ENCODE results near the gene EPHA3.

Gene EPHA3

DNA sequence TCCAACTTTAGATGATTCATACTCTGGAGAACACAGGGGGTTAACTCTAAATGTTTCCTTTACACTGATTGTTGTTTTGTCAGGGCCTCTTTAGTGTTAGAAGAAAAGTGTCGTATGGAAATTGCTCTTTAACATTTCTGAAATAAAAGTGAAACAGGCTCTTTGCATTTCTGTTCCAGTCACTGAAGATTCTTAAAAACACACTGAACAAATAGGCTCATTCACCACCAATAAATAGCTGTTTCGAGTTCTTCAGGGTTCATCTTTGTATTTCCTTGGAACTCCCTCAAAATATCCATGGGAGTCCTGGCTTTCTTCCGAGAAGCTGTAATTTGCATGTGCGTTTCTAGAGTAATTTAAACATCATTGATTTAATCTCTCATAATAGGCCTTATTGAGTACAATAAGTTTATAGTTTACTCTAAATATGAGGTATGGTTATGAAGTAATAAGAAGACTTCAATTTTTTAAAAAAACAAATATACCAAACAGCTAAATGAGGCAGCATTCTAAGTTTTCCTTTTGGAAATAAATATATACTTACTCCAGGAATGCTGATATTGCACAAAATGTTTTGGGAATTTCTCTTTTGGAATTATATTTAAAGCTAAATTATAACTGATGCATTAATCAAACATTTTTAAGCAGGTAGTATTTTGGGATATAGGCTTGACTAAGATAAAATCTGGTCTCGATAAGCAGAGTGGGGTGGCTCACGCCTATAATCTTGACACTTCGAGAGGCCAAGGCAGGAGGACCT lies 327.4 kb downstream of the EPHA3 start:
- DNase-seq (ENCODE audit: low read depth in 1 of 2, low spot score in 1 of 2), result no peak

DNA sequence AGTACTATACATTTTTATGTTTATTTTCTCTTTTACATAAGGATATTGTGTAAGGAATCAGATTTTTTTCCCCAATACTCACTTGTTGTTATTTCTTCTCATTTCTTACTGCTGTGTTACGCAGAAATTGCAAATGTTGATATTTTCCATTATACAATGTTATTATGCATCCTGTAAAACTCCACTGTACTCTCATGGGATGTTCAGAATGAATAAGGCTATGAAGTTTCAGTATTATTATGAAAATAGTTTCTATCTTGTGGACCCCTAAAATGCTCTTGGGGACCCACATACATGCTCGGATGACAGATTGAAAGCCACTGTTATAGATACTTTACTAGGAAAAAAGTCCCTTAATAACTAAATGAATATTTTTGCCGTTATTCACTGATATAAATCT lies 329.4 kb downstream of the EPHA3 start:
- no peak for DNase-seq (ENCODE audit: low read depth in 1 of 2, low spot score in 1 of 2)

DNA sequence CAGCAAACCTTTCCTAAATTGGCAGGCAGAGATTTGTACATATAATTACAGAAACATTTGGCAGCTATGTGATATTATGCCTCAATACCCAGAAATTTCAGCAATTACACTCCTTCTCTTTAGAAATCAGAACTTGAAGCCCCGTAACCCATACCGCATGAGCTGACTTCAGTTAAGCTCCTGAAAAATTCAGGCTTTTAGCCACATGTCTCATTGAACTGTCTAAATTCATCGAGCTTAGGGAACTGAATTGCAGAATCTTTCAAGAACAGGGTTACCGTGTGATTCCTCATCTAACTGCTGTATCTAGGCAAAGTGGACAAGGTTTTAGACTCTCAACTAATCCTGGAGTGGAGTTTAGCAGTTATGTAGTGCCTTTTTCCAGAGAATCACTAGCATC lies 333.0 kb downstream of the EPHA3 start:
- DNase-seq (ENCODE audit: low read depth in 1 of 2, low spot score in 1 of 2), result no peak

DNA sequence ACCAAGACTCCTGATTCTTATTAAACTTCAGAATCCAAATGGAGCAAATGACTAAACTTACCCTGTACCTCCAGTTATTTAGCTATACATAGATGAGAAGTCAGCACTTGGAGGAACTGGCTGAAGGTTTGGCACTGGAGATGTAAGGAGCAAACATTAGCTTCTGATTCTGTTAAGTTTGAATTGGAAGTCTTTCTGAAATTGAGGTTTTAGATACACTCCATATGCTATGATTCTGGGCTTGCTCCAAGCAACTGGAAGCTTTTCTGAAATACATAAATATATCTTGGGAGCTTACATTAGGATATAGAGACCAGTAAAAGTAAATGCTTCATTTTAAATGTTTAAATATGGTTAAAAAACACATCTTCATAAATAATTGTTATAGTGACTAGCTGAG lies 333.7 kb downstream of the EPHA3 start:
- no peak for DNase-seq (ENCODE audit: low read depth in 1 of 2, low spot score in 1 of 2)

DNA sequence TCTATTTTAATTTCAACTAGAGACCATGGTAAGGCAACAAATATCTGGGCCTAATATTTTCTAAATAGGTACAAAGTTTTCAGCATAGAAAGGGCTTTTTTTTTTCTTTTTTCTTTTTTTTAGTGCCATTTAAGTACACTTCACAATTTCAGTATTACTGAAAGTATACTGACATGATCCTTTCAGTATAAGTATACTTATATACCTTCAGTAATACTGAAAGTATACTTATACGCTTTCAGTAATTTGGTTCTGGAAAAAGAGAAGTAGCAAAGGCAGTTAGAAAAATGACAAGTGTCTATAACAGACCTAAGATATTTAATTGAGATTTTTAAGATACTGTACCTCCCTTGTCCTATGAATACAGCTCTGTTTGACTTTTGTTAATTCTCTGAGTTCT lies 339.2 kb downstream of the EPHA3 start:
- no peak for DNase-seq (ENCODE audit: low read depth in 1 of 2, low spot score in 1 of 2)

DNA sequence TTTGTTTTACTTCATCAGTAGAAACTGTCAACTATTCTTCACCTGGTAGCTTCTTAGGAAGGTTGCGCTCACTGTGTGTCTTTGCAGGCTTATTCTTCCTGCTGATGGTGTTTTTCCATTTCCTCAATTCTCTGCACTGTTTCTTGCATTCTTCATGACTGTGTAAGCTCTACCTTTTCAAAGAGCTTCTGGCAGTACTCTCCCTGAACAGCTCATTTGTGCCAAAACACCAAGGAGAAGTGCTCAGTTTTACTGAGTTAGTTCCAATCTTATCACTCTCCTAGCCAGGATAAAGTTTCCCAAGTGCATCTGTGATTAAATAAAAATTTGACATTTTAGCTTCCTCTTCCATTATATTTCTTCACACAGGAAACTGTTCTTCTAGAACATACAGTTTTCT lies 339.8 kb downstream of the EPHA3 start:
- DNase-seq (ENCODE audit: low read depth in 1 of 2, low spot score in 1 of 2), result no peak

DNA sequence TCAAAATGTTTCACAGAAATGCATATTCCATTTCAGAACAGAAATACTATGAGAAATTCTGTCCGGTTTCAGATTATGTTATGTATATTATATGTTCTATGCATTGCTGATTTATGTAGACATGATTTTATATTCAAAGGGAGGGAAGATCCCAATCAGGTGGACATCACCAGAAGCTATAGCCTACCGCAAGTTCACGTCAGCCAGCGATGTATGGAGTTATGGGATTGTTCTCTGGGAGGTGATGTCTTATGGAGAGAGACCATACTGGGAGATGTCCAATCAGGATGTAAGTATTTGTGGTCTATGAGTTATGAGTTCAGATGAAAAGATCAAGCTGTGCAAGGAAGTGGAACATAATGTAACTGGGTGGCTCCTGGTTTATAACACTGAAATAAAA lies 341.7 kb downstream of the EPHA3 start:
- DNase-seq (ENCODE audit: low read depth in 1 of 2, low spot score in 1 of 2), result no peak

DNA sequence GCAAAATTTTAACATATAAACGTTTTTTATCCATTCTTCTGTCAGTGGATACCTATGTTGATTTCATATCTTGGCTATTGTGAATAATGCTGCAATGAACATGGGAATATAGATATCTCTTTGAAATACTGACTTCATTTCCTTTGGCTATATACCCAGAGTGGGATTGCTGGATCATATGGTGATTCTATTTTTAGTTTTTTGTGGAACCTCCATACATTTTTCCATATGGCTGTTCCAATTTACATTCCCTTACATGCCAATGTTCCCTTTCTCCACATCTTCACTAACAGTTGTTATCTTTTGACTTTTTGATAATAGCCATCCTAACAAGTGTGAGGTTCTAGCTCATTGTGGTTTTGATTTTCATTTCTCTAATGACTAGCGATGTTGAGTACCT lies 344.6 kb downstream of the EPHA3 start:
- no peak for DNase-seq (ENCODE audit: low read depth in 1 of 2, low spot score in 1 of 2)

DNA sequence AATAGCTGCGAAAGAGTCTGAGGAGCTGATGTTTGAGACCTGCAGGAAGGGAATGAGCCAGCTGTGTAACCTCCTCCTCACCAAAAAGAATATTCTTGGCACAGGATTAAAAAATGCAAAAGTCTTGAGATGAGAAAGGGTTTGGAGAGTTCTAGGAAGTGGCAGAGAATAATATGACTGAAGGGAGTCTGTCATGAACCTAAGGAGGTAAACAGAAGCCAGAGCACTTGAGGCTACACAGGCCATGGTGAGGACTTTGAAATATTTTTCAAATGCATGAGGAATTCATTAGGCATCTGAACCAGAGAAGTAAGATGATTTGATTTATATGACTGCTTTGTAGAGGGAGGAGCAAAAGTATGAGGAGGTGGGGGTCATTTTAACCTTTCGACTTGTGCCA lies 347.8 kb downstream of the EPHA3 start:
- DNase-seq (ENCODE audit: low read depth in 1 of 2, low spot score in 1 of 2), result no peak

DNA sequence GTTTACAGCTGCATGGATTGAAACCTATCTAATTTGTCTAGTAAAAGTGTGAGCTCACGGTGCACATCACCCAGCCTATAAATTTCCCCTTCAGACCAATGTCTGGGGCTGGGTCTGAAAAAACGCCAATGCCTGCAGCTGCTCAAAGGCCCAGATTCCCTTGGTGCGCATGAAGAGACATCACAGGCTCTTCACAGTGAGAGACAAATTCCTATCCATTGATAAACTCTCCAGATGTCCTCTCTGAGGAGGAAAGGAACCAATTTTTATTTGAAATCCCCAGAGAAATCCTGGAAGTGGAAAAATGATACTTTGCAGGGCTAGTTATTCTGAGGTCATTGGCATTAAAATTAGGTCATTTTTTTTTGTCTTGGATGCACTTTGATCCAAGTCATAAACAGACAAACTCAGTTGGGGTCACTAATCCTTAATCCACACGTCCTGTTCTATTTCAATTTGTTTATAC lies 360.5 kb downstream of the EPHA3 start:
- no peak for DNase-seq (ENCODE audit: low read depth in 1 of 2, low spot score in 1 of 2)

DNA sequence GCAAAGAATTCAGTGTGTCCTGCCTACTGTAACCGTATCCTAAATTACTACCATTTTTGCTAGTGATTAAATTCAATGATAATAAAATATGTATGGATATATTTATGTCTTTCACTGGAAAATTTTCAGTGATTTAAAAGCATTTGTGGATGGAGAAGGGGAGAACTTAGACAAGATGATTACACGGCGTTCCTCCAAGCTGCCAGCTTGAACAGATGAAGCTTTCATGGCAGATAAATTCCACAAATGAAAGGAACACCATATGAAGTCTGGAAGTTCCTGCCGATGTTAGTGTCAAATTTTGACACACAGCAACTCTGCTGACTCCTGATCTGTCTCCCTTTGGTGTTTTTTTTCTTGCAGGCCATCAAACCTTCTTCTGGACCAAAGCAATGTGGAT lies 364.7 kb downstream of the EPHA3 start:
- DNase-seq (ENCODE audit: low read depth in 1 of 2, low spot score in 1 of 2), result no peak

DNA sequence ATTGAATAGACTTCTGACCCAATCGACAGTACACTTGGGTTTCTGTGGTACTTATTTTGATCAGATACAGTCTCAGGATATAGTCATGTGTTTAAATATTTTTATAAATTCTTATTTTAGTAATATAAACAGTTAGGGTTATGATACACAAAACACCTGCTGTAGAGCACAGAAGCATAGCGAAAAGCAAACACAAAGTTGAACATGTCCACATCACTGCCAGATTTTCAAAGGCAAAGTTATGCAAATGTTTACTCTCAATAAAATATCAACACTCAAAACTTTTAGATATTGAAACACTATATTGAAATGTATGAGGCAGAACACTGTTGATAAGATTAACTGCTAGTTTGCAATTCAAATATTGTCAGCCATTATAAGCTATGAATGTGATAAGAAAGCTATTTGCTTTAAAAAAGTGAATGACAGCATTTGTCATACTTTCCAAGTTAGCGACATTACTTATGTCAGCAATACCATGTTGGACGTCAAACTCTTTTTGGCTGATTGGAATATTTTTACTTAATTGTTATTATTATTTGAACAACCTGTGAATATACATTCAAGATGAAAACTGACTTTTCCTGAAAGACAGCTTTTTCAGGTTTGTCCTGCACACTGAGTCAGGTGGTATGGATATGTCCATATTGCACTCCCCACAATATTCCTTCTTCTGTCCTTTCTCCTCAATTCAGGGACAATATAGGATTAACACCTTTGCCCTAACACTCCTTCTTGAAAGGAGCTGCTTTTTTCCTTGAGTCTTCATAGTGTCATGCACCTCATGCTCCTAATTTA lies 367.1 kb downstream of the EPHA3 start:
- DNase-seq (ENCODE audit: low read depth in 1 of 2, low spot score in 1 of 2), result no peak

DNA sequence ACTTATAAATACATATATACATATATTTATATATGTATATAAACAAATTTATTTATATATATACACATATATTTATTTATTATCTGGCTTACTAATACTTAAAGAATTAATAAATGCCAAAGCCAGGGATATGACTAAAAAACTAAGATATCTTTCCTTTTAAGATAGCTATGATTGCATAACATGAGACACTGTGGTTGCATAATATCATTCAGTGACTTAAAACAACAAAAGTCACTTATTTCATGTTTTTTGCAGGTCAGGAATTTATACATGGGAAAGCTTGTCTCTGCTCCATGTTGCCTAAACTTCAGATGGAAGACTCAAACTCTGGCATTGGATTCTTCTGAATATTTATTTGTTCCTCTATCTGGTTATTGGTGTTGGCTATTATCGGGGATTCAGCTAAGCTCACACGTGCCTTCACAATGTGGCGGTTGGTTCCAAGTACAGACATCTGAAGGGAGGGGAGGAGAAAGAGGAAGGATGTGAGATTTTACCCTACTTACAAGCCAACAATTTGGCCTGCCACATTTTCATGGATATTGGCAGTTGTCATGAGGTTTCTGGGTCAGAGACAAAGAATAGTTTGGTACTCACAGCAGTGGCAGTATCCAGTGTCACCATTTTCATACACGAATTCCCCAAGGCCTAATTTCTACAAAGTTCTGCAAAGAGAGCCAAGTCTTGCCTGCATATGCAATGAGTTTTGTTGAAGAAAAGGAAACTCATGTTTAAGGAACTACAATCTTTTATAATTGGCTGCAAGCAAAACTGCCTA lies 381.6 kb downstream of the EPHA3 start:
- no peak for DNase-seq (ENCODE audit: low read depth in 1 of 2, low spot score in 1 of 2)

DNA sequence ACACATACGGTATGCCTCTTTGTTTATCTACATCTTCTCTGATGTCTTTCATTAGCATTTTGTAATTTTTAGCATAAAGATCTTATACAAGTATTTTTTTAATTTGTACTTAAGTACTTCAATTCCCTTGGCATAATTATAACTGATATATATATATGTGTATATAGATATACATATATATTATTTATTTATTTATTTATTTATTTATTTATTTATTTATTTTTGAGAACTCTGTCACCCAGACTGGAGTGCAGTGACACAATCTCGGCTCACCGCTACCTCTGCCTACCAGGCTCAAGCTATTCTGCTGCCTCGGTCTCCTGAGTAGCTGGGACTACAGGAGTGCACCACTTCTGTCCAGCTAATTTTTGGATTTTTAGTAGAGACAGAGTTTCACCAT lies 382.7 kb downstream of the EPHA3 start:
- no peak for DNase-seq (ENCODE audit: low read depth in 1 of 2, low spot score in 1 of 2)

DNA sequence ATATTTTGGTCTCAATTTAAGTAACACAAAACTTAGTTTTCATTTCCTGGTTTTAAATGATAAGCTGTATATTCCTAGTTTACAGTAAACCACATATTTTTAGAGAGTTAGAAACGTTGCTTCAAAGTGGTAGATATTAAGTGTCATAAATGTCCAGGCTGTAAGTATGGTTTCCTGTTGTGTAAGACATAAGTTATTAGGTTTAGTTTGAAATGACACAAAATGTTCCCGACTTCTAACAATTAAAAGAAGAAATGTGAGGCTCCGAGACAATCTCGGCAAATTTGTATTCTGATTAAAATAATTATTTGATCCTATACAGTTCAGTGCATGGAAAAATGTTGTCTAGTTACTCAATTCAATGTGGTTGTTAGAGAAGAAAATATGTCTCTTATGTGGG lies 387.3 kb downstream of the EPHA3 start:
- DNase-seq (ENCODE audit: low read depth in 1 of 2, low spot score in 1 of 2), result no peak

DNA sequence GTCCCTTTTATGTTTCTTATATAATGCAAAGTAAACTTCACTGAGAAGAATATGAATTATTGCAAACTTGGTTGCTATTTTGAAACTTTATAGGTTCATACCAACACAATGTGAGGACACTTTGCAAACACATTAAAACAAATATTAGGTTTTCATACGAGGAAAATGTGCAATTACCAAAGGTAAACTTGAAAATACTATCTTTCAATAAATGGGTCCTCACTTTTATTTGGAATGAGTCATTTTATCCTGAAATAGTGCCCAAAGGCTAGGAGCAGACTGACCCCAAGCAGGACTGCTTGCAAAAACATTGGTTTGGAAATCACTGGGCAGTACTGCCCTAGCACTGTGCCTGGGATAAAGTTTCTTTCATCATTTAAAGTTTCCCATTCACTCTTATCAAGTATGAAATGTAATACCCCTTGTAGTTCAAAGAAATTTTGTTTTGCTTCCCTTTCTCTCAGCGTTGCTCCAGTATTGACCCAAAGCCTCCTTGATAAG lies 396.5 kb downstream of the EPHA3 start:
- no peak for DNase-seq (ENCODE audit: low read depth in 1 of 2, low spot score in 1 of 2)

DNA sequence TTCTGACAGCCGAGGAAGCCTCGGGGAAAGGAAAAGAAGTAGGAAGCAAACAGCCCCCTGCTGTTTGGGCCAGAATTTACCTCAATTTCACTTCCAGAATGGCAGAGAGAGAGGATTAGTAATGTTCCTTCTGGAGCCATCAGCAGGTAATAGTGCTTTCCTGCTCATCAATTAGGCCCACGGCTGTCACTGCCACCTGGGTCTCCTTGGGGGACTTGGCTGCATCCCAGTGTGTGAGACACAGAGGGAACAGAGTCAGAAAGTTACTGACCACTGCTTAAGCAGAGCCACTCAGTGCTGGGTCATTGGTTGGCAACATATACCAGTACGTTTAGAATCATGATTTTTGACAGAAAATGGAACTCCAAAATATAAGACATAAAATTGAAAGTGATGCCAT lies 397.0 kb downstream of the EPHA3 start:
- DNase-seq (ENCODE audit: low read depth in 1 of 2, low spot score in 1 of 2), result no peak

DNA sequence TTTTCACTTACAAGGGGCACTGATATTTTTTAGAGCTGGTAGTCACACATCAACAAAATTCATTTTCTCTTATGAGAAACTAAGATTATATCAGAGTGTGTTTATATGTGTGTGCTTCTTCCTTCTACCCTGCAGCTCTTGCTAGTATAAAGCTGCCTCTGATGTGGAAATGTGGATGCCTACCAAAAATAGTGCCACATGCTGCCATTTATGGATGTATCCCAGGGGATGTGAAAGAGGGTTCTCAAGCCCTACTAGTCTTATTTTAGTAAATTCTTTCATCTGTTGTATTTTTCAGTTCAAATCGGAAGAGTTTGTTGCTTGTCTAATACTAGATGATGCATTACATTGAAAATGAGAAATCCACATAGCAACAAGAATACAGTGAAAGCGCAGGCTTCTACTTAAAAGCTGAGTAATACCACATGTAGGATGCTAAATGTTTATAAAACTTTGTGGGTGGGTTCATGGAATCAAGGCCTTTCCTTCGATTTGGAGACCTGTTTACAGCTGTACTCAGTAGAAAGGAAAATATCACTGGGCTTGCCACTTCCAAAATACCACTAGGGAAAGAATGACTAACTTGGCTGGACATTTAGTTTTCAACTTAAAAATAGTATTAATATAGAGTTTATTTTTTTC lies 399.2 kb downstream of the EPHA3 start:
- DNase-seq (ENCODE audit: low read depth in 1 of 2, low spot score in 1 of 2), result no peak

DNA sequence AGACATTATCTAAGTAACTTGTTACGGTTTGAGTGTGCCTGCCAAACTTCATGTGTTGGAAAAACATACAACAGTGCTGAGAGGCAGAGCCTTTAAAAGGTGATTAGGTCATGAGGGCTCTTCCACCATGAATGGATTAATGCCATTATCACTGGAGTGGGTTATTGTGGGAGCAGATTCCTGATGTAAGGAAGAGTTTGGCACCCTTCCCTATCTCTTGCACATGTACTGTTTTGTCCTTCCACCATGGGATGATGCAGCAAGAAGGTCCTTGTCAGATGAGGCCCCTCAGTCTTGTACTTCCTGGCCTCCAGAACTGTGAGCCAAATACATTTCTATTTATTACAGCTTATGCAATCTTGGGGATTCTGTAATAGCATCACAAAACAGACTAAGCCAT lies 413.9 kb downstream of the EPHA3 start:
- DNase-seq (ENCODE audit: low read depth in 1 of 2, low spot score in 1 of 2), result no peak

DNA sequence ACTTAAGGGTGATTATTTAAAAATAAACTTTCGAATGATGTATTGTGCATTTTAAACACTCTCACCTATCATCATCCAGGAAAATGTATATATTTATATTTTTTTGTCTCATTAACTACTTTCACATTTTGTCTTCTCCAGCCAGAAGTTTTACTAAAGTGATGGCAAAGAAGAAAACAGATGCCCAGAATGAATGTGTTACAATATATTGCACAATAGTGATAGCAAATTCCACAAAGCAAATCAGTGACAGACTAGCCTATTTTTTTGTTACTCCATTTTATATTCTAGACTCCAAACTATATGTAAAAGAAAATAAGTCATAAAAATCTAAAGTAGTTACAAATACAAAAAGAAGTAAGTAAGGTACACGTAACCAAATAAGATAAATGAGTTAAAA lies 414.7 kb downstream of the EPHA3 start:
- no peak for DNase-seq (ENCODE audit: low read depth in 1 of 2, low spot score in 1 of 2)

DNA sequence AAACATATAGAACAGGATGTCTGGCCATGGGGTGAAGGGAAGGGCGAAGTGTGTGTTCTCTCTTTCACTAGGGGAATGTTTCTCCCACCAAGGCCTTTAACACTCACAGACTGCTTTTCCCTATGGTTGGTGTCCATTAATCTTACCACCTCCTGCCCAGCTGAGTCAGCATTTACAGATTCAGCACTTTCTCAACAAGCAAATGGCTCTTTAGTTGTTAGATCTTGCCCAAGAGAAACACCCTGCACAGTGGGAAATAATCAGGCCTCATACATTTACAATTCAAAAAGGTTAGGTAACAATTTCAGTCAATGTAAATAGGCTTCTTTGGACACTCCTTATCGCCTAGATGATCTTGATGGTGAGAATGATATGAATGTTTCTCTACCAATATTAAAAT lies 418.2 kb downstream of the EPHA3 start:
- no peak for DNase-seq (ENCODE audit: low read depth in 1 of 2, low spot score in 1 of 2)

Data from activated CD4-positive, alpha-beta T cell treated with anti-CD3 and anti-CD28 coated beads, Interleukin-2, amount 50 U/mL, for 24 hours (primary cell).